ENCODE data around the gene GPR39.

DNA sequence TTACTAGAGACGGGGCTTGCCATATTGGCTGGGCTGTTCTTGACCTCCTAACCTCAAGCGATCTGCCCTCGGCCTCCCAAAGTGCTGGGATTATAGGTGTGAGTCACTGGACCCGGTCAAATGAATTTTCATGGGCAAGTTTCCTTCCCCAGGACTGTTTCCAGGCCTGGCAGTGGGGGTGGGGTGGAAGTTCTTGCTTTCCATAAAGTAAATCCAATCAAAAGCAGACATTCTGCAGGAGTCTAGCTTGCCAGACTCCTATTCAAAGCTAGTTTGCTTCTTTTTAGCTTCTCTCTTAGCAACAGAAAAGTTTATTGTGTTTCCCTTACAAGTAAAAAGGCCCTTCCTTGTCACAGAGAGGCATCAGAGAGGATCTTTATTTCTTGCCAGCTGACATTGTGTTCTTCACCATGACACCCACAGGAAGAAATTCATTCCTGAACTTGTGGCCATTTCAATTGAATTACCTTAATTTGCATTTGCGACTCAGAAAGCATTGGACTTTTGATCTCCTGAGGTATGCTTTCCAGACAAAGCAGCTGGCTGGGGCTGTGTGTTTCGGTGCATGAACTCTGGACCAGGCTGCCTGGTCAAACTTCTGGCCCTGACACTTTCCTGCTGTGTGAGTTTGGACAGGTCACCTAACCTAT is 215.5 kb downstream of the GPR39 start:
- TF ChIP-seq, protein P1, sequence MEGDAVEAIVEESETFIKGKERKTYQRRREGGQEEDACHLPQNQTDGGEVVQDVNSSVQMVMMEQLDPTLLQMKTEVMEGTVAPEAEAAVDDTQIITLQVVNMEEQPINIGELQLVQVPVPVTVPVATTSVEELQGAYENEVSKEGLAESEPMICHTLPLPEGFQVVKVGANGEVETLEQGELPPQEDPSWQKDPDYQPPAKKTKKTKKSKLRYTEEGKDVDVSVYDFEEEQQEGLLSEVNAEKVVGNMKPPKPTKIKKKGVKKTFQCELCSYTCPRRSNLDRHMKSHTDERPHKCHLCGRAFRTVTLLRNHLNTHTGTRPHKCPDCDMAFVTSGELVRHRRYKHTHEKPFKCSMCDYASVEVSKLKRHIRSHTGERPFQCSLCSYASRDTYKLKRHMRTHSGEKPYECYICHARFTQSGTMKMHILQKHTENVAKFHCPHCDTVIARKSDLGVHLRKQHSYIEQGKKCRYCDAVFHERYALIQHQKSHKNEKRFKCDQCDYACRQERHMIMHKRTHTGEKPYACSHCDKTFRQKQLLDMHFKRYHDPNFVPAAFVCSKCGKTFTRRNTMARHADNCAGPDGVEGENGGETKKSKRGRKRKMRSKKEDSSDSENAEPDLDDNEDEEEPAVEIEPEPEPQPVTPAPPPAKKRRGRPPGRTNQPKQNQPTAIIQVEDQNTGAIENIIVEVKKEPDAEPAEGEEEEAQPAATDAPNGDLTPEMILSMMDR (IDR thresholded peaks at IDR 0.05; ENCODE audit: low read depth, low read length, poor library complexity, severe bottlenecking) = no peak
- TF ChIP-seq EZH2phosphoT487 (IDR thresholded peaks at IDR 0.05; ENCODE audit: borderline replicate concordance, low read length) = no peak
